KMS-11 (cell line): ENCODE data around the gene AGAP3.

ENCODE experiments used
- H2AFZ ChIP-seq: fragments of 200-600 bp; sonication (generic); 2 replicates; pipeline ENCODE4 v1.6.1; 2016; ENCODE audit warnings: antibody characterized with exemption, mixed run types, low read depth
- H3K27ac ChIP-seq: fragments of 200-600 bp; sonication (generic); 2 replicates; pipeline ENCODE4 v1.6.1; 2016; ENCODE audit warnings: mild to moderate bottlenecking, mixed run types
- H3K27me3 ChIP-seq: fragments of 200-600 bp; sonication (generic); 2 replicates; pipeline ENCODE4 v1.6.1; 2017; ENCODE audit warnings: mild to moderate bottlenecking, low read depth, mixed run types, moderate library complexity; ENCODE audit not compliant: insufficient read depth
- H3K36me3 ChIP-seq: fragments of 200-600 bp; sonication (generic); 2 replicates; pipeline ENCODE4 v1.6.1; 2017; ENCODE audit warnings: mild to moderate bottlenecking, mixed run types; ENCODE audit not compliant: insufficient read depth
- H3K4me1 ChIP-seq: fragments of 200-600 bp; sonication (generic); 2 replicates; pipeline ENCODE4 v1.6.1; 2016; ENCODE audit warnings: mild to moderate bottlenecking, low read depth, mixed run types; ENCODE audit not compliant: poor library complexity, severe bottlenecking
- H3K4me2 ChIP-seq: fragments of 200-600 bp; sonication (generic); 2 replicates; pipeline ENCODE4 v1.7.0; 2016; ENCODE audit warnings: mild to moderate bottlenecking, mixed run types
- H3K4me3 ChIP-seq: fragments of 200-600 bp; sonication (generic); IDR thresholded peaks from 2 replicates; pipeline ENCODE4 v1.6.1; 2017; ENCODE audit warnings: low read depth, low read length, mixed read lengths; ENCODE audit not compliant: insufficient read depth
- H3K79me2 ChIP-seq: fragments of 200-600 bp; sonication (generic); 2 replicates; pipeline ENCODE4 v1.6.1; 2016; ENCODE audit warnings: low read depth, mixed run types; ENCODE audit not compliant: insufficient read depth
- H3K9ac ChIP-seq: fragments of 200-600 bp; sonication (generic); 2 replicates; pipeline ENCODE4 v1.6.1; 2016; ENCODE audit warnings: mild to moderate bottlenecking, mixed run types
- H4K20me1 ChIP-seq: fragments of 200-600 bp; sonication (generic); 2 replicates; pipeline ENCODE4 v1.6.1; 2016; ENCODE audit warnings: mild to moderate bottlenecking, mixed run types; ENCODE audit not compliant: insufficient read depth
- TF ChIP-seq, protein P1 (sequence below): fragments of 200-600 bp; sonication (generic); conservative IDR thresholded peaks from 2 replicates; pipeline ENCODE4 v1.6.1; 2017; ENCODE audit warnings: low read depth, mild to moderate bottlenecking, antibody characterized with exemption, low read length, moderate library complexity, mixed read lengths

Gene AGAP3

DNA sequence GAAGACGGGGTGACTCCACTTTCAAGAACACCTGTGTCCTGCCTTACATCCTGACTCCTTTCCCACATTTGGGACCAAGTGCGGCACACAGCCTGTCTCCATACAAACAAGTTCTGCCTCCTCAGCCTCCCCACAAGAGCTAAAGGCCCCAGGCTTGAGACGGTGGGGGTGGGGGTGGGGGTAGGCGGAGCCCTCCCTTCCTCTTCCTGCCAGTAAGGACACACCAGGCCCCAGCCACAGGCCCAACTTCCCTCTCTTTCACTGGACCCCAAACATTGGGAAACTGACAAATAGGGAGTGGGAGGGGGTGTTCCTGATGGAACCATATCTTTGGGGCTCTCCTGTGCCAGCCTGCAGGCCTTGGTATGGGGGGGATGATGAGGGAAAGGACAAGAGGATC is 33.2 kb upstream of the AGAP3 start:
- Histone ChIP-seq H2AFZ (no peak overlapping the region), H3K4me2 (no peak overlapping the region)

DNA sequence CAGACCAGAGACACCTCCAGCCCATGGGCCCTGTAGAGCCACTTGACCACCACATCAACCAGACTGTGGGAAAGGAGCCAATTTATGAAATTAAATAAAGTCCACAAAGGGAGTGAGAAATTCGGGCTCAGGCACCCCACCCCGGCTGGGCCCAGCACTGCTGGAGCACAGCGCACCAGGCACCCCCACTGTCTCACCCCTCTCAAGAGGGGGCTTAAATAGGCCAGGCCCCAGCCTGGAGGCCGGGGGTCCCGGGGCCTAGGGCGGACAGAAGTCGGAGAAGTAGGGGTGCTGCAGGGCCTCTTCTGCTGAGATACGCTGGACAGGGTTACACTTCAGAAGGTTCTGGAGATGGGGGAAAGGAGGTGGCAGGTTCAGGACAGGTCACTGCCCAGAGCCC is 32.5 kb upstream of the AGAP3 start:
- Histone ChIP-seq H4K20me1 (no peaks in the 10 kb centered on the region), H3K27ac (no peak overlapping the region), H3K4me3 (no peak overlapping the region), H3K27me3 (peaks cover 13% of the 10 kb centered on the region; the same call in 1 of the 2 replicates), H3K4me2 (no peak overlapping the region), H2AFZ (no peak overlapping the region), H3K9ac (no peak overlapping the region), H3K4me1 (peaks cover under 1% of the 10 kb centered on the region), H3K36me3 (no peaks in the 10 kb centered on the region), H3K79me2 (no peaks in the 10 kb centered on the region)
- TF ChIP-seq, protein P1, sequence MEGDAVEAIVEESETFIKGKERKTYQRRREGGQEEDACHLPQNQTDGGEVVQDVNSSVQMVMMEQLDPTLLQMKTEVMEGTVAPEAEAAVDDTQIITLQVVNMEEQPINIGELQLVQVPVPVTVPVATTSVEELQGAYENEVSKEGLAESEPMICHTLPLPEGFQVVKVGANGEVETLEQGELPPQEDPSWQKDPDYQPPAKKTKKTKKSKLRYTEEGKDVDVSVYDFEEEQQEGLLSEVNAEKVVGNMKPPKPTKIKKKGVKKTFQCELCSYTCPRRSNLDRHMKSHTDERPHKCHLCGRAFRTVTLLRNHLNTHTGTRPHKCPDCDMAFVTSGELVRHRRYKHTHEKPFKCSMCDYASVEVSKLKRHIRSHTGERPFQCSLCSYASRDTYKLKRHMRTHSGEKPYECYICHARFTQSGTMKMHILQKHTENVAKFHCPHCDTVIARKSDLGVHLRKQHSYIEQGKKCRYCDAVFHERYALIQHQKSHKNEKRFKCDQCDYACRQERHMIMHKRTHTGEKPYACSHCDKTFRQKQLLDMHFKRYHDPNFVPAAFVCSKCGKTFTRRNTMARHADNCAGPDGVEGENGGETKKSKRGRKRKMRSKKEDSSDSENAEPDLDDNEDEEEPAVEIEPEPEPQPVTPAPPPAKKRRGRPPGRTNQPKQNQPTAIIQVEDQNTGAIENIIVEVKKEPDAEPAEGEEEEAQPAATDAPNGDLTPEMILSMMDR = no peak

More for the DNA sequence above, 33.2 kb upstream of the AGAP3 start:
- H4K20me1 ChIP-seq = no peaks in the 10 kb centered on the region
- no peak overlapping the region for H3K27ac ChIP-seq
- TF ChIP-seq, protein P1 = no peak
- H3K9ac ChIP-seq = no peak overlapping the region
- no peaks in the 10 kb centered on the region for H3K4me1 ChIP-seq
- H3K4me3 ChIP-seq = no peak overlapping the region
- no peaks in the 10 kb centered on the region for H3K36me3 ChIP-seq
- H3K79me2 ChIP-seq = no peaks in the 10 kb centered on the region
- H3K27me3 ChIP-seq = peaks cover 13% of the 10 kb centered on the region; the same call in 1 of the 2 replicates

DNA sequence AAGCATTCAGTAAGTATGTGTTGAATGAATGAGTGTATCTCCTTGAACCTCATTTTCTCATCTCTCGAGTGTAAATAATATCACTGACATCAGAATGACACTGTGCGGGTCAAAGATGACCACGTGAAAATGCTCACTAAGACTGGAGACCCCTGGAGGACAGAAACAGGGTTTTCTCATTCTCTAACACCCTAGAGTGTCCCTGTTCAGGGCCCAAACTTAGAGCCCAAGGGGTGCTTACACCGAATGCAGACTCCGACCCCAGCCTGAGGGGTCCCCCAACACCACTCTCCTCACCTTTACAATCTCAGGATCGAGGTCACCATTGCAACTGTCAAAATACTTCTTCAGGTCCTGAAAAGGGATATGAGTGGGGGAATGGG is 30.0 kb upstream of the AGAP3 start:
- H3K4me2 ChIP-seq = no peak overlapping the region; the same call in 1 of the 2 replicates
- H3K27me3 ChIP-seq = no peaks in the 10 kb centered on the region
- peaks cover 11% of the 10 kb centered on the region for H3K4me1 ChIP-seq
- TF ChIP-seq, protein P1 = no peak
- H4K20me1 ChIP-seq = no peaks in the 10 kb centered on the region
- H3K9ac ChIP-seq = no peak overlapping the region
- H3K27ac ChIP-seq = no peak overlapping the region
- H3K4me3 ChIP-seq = no peak overlapping the region
- H3K36me3 ChIP-seq = no peaks in the 10 kb centered on the region
- no peak overlapping the region for H2AFZ ChIP-seq
- peaks cover 12% of the 10 kb centered on the region; the same call in 1 of the 2 replicates for H3K79me2 ChIP-seq

DNA sequence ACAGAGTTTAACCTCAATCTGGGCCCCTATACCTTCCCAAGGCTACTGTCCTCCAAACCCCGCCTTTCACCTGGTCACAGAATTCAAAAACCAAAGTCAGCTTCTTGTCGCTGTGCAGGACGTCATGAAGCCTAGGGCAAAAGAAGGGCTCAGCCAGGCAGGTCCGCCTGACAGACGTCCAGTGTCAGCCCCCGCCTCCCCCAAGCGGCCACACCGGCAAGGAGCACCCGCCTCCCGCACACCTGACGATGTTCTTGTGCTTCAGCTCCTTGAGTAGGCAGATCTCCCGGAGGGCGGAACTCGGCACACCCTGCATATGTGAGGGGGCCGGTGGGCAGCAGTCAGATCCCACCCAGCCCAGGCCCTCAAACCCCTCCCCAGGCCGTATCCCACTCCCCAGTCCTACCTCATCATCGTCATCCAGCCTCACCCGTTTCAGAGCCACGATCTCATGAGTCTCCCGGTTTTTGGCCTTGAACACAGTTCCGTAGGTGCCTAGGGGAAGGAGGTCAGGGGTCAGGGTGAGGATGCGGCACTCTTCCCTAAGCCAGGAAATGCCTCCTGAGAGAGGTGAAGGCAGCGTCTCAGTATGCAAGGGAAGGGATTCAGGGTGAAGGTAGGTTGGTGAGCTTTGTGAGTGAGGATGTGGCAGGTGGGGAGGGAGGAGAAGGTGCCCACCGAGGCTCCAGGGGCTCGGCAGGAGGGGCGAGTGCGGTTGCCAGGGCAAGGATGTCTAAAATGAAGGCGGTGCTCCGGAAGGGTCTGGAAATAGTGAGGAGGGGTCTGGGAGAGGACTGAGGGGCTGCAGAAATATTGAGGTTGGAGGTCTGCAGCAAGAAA is 29.4 kb upstream of the AGAP3 start:
- Histone ChIP-seq H3K27me3 (no peaks in the 10 kb centered on the region), H3K79me2 (peaks cover 18% of the 10 kb centered on the region; the same call in 1 of the 2 replicates), H2AFZ (peak overlapping the region; percentile 74), H3K4me3 (no peak overlapping the region), H4K20me1 (no peaks in the 10 kb centered on the region), H3K4me2 (peak overlapping the region; percentile 57), H3K4me1 (peaks cover 11% of the 10 kb centered on the region), H3K9ac (peak overlapping the region; percentile 8; the same call in 1 of the 2 replicates), H3K36me3 (no peaks in the 10 kb centered on the region), H3K27ac (no peak overlapping the region)
- TF ChIP-seq, protein P1 = no peak
